Measurements from ENCODE around the gene C1orf226. TPM values are rescaled to one million over a fixed set of nuclear protein-coding genes. Genes with fewer than 3 reads are reported as not detected.

C1orf226 gene
- total RNA-seq, 1 donor from 2014 or later, result not detected

DNA sequence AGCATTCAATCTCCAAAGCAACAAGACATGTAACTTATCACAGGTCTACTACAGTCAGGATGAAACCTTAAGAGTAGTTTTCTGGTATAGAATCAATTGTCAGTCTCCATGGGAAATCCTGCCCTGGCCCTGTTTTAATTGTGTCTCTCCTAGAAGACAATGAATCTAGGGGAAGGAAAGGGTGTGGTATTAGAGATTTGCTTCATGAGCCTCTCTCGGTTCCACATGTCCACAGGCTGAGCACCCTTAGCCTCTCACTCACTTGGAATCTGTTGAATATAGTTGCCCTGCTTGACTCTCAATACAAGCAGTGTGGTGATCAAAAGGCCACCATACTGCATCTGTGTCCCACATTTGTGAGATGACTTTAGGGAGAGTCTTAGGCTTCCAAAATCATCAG lies 22.6 kb upstream of the C1orf226 start:
- Mint-ChIP-seq H3K4me1 (ENCODE audit: low read depth) (no peaks in the 10 kb centered on the region), H3K9me3 (no peaks in the 10 kb centered on the region), H3K4me3 (no peak overlapping the region), H3K36me3 (ENCODE audit: low read depth) (no peaks in the 10 kb centered on the region), H3K27ac (no peak overlapping the region), H3K27me3 (ENCODE audit: insufficient read depth) (peaks cover 5% of the 10 kb centered on the region)
- no peak for DNase-seq (ENCODE audit: low spot score)
- intact Hi-C loops (cut with micrococcal nuclease), result loop anchor here (5.0 kb wide), 1 partner anchor 488 kb away; no protein-coding TSS in a partner anchor

GRCh38 chr1:162359523-162360236 lies 21.8 kb upstream of the C1orf226 start:
- no peak overlapping the region for H3K4me3 Mint-ChIP-seq
- no peaks in the 10 kb centered on the region for H3K9me3 Mint-ChIP-seq
- DNase-seq (ENCODE audit: low spot score), result no peak
- peaks cover 5% of the 10 kb centered on the region for H3K27me3 Mint-ChIP-seq (ENCODE audit: insufficient read depth)
- H3K4me1 Mint-ChIP-seq (ENCODE audit: low read depth), result no peaks in the 10 kb centered on the region
- intact Hi-C loops (cut with micrococcal nuclease), result loop anchor here (5.0 kb wide), 1 partner anchor 488 kb away; no protein-coding TSS in a partner anchor
- H3K27ac Mint-ChIP-seq, result no peak overlapping the region
- no peaks in the 10 kb centered on the region for H3K36me3 Mint-ChIP-seq (ENCODE audit: low read depth)

GRCh38 chr1:162360237-162360873 lies 21.2 kb upstream of the C1orf226 start:
- H3K9me3 Mint-ChIP-seq, result no peaks in the 10 kb centered on the region
- H3K27me3 Mint-ChIP-seq (ENCODE audit: insufficient read depth), result peaks cover 5% of the 10 kb centered on the region
- DNase-seq (ENCODE audit: low spot score), result no peak
- H3K27ac Mint-ChIP-seq, result no peak overlapping the region
- no peak overlapping the region for H3K4me3 Mint-ChIP-seq
- H3K4me1 Mint-ChIP-seq (ENCODE audit: low read depth), result no peaks in the 10 kb centered on the region
- intact Hi-C loops (cut with micrococcal nuclease), result no loop called here
- H3K36me3 Mint-ChIP-seq (ENCODE audit: low read depth), result no peaks in the 10 kb centered on the region

GRCh38 chr1:162360874-162361260 lies 20.7 kb upstream of the C1orf226 start:
- no peaks in the 10 kb centered on the region for H3K4me1 Mint-ChIP-seq (ENCODE audit: low read depth)
- no peak overlapping the region for H3K4me3 Mint-ChIP-seq
- no peaks in the 10 kb centered on the region for H3K36me3 Mint-ChIP-seq (ENCODE audit: low read depth)
- no peak overlapping the region for H3K27ac Mint-ChIP-seq
- no peak for DNase-seq (ENCODE audit: low spot score)
- peaks cover 5% of the 10 kb centered on the region for H3K27me3 Mint-ChIP-seq (ENCODE audit: insufficient read depth)
- intact Hi-C loops (cut with micrococcal nuclease), result no loop called here
- H3K9me3 Mint-ChIP-seq, result no peaks in the 10 kb centered on the region

DNA sequence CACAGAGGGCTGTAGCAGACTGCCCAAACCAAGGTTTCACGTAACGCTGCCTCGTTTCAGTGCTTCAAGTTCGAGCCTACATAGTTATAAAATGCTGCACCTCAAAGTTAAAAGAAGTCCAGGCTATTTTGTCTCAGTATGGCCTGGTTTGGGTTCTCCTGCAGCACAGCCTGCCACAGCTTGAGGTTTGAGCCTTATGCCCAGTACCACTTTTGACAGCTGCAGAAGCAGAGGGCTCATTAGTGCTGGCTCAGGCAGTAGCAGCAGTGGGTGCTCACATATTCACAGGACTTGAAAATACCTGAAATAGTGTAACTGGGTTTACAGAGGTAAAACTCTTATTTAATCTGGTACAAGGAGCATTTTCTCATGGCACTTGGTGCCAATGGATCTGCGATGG lies 20.2 kb upstream of the C1orf226 start:
- no peaks in the 10 kb centered on the region for H3K36me3 Mint-ChIP-seq (ENCODE audit: low read depth)
- H3K27me3 Mint-ChIP-seq (ENCODE audit: insufficient read depth), result peaks cover 5% of the 10 kb centered on the region
- H3K4me3 Mint-ChIP-seq, result no peak overlapping the region
- intact Hi-C loops (cut with micrococcal nuclease), result no loop called here
- no peaks in the 10 kb centered on the region for H3K4me1 Mint-ChIP-seq (ENCODE audit: low read depth)
- no peaks in the 10 kb centered on the region for H3K9me3 Mint-ChIP-seq
- DNase-seq (ENCODE audit: low spot score), result no peak
- no peak overlapping the region for H3K27ac Mint-ChIP-seq

DNA sequence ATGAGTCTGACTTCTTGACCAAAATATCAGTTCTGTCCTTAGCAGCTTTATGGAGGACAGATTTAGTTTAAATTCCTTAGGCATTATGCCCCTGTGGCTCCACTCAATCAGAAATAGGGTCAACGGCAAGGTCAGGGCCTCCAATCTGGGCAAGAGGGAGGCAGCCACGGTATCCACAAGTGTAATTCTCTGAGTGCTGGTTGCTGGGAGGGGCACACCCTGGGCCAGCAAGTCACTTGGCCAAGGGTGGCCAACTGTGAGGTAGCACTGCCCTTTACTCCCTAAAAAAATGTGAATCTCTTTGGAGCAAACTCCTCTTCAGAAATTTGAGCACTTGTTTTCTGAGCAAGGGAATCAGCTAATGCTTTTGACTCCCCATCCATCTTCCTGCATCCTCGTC lies 17.7 kb upstream of the C1orf226 start:
- Mint-ChIP-seq H3K4me1 (ENCODE audit: low read depth) (no peaks in the 10 kb centered on the region), H3K9me3 (no peaks in the 10 kb centered on the region), H3K27me3 (ENCODE audit: insufficient read depth) (peaks cover 2% of the 10 kb centered on the region), H3K36me3 (ENCODE audit: low read depth) (no peaks in the 10 kb centered on the region), H3K4me3 (no peak overlapping the region), H3K27ac (no peak overlapping the region)
- intact Hi-C loops (cut with micrococcal nuclease), result no loop called here
- no peak for DNase-seq (ENCODE audit: low spot score)

GRCh38 chr1:162364498-162364897 lies 17.0 kb upstream of the C1orf226 start:
- Mint-ChIP-seq H3K27me3 (ENCODE audit: insufficient read depth) (no peaks in the 10 kb centered on the region), H3K4me1 (ENCODE audit: low read depth) (no peaks in the 10 kb centered on the region), H3K9me3 (no peaks in the 10 kb centered on the region), H3K27ac (no peak overlapping the region), H3K36me3 (ENCODE audit: low read depth) (no peaks in the 10 kb centered on the region), H3K4me3 (no peak overlapping the region)
- intact Hi-C loops (cut with micrococcal nuclease), result no loop called here
- no peak for DNase-seq (ENCODE audit: low spot score)

DNA sequence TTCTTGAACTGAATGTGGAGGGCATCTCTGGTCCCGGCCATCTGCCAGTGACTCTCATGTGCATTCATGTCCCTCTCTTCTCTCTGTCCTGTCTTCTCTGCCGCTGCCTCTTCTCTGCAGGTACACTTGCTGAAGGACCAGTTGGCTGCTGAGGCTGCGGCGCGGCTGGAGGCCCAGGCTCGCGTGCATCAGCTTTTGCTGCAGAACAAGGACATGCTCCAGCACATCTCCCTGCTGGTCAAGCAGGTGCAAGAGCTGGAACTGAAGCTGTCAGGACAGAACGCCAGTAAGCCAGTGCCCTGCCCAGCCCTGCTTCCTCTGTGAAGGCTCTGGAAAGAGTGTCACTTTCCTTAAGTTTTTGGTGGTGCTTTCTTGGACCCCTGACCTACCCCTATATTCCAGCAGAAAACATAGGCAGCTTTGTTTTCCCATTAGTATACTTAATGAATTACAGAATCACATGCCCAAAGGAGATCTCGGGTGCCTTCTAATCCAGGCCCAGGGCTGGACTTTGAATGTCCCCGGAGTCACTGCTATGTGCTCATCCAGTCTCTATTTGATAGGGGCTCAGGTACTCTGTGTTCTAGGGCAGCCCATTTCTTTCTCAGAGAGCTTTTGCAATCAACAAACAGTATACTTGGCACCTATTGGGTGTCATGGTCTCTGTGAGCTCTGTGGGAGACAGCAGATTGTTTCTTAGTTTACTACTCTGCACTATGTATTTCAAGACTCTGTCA lies 16.1 kb upstream of the C1orf226 start:
- Mint-ChIP-seq H3K27me3 (ENCODE audit: insufficient read depth) (no peaks in the 10 kb centered on the region), H3K4me1 (ENCODE audit: low read depth) (no peaks in the 10 kb centered on the region), H3K36me3 (ENCODE audit: low read depth) (no peaks in the 10 kb centered on the region), H3K9me3 (no peaks in the 10 kb centered on the region), H3K27ac (no peak overlapping the region), H3K4me3 (no peak overlapping the region)
- intact Hi-C loops (cut with micrococcal nuclease), result no loop called here
- DNase-seq (ENCODE audit: low spot score), result no peak

DNA sequence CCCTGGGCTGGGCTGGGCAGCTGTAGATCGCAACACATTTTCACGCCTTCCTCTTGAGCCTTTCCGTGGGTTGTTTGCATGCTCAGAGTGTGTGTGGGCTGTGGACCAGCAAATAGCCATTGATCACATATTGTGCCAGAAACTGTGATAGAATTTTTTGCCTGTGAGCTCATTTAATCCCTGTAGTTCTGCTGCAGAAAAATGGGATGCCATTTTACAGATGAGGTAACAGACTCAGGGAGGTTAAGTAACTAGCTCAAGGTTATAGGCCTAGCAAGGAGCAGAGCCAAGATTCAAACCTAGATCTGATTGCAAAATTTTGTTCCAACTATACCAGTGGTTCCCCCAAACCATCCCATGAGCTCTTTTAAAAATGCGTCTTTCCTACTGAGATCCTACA lies 15.4 kb upstream of the C1orf226 start:
- intact Hi-C loops (cut with micrococcal nuclease), result no loop called here
- no peak for DNase-seq (ENCODE audit: low spot score)
- Mint-ChIP-seq H3K9me3 (no peaks in the 10 kb centered on the region), H3K4me3 (no peak overlapping the region), H3K4me1 (ENCODE audit: low read depth) (no peaks in the 10 kb centered on the region), H3K27me3 (ENCODE audit: insufficient read depth) (no peaks in the 10 kb centered on the region), H3K36me3 (ENCODE audit: low read depth) (no peaks in the 10 kb centered on the region), H3K27ac (no peak overlapping the region)

DNA sequence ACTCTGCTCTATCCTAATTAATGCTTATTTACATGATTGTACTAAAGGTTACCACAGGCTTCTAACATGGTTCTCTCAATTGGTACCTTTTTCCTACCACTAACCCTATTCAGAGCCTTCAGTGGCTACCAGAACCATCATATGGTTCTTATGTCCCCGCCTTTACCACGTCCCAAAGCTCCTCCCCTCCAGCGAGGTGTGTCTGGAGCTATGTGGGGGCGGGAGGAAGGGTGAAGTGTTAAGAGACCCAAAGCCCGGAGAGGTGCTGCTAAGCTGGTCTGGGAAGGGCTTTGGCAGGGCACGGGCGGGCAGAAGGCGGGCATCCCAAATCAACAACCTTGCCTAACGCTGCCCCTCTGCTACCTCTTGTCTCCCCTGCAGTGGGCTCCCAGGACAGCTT lies 14.9 kb upstream of the C1orf226 start:
- H3K4me1 Mint-ChIP-seq (ENCODE audit: low read depth), result no peaks in the 10 kb centered on the region
- H3K9me3 Mint-ChIP-seq, result no peaks in the 10 kb centered on the region
- DNase-seq (ENCODE audit: low spot score), result no peak
- H3K36me3 Mint-ChIP-seq (ENCODE audit: low read depth), result no peaks in the 10 kb centered on the region
- H3K4me3 Mint-ChIP-seq, result no peak overlapping the region
- no peaks in the 10 kb centered on the region for H3K27me3 Mint-ChIP-seq (ENCODE audit: insufficient read depth)
- no peak overlapping the region for H3K27ac Mint-ChIP-seq
- intact Hi-C loops (cut with micrococcal nuclease), result no loop called here

DNA sequence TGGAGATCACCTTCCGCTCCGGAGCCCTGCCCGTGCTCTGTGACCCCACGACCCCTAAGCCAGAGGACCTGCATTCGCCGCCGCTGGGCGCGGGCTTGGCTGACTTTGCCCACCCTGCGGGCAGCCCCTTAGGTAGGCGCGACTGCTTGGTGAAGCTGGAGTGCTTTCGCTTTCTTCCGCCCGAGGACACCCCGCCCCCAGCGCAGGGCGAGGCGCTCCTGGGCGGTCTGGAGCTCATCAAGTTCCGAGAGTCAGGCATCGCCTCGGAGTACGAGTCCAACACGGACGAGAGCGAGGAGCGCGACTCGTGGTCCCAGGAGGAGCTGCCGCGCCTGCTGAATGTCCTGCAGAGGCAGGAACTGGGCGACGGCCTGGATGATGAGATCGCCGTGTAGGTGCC lies 14.5 kb upstream of the C1orf226 start:
- H3K9me3 Mint-ChIP-seq, result no peaks in the 10 kb centered on the region
- intact Hi-C loops (cut with micrococcal nuclease), result no loop called here
- H3K36me3 Mint-ChIP-seq (ENCODE audit: low read depth), result no peaks in the 10 kb centered on the region
- no peak overlapping the region for H3K4me3 Mint-ChIP-seq
- no peak for DNase-seq (ENCODE audit: low spot score)
- no peaks in the 10 kb centered on the region for H3K27me3 Mint-ChIP-seq (ENCODE audit: insufficient read depth)
- no peak overlapping the region for H3K27ac Mint-ChIP-seq
- H3K4me1 Mint-ChIP-seq (ENCODE audit: low read depth), result no peaks in the 10 kb centered on the region

GRCh38 chr1:162367772-162368171 lies 13.8 kb upstream of the C1orf226 start:
- Mint-ChIP-seq H3K27ac (no peak overlapping the region), H3K4me1 (ENCODE audit: low read depth) (no peaks in the 10 kb centered on the region)

GRCh38 chr1:162368451-162368850 lies 13.1 kb upstream of the C1orf226 start:
- H3K27ac Mint-ChIP-seq, result no peak overlapping the region
- no peak overlapping the region for H3K4me3 Mint-ChIP-seq
- no peaks in the 10 kb centered on the region for H3K4me1 Mint-ChIP-seq (ENCODE audit: low read depth)
- no peaks in the 10 kb centered on the region for H3K9me3 Mint-ChIP-seq
- H3K27me3 Mint-ChIP-seq (ENCODE audit: insufficient read depth), result no peaks in the 10 kb centered on the region
- no peak for DNase-seq (ENCODE audit: low spot score)
- no peaks in the 10 kb centered on the region for H3K36me3 Mint-ChIP-seq (ENCODE audit: low read depth)
- intact Hi-C loops (cut with micrococcal nuclease), result no loop called here

More at GRCh38 chr1:162367772-162368171, 13.8 kb upstream of the C1orf226 start:
- H3K36me3 Mint-ChIP-seq (ENCODE audit: low read depth), result no peaks in the 10 kb centered on the region
- intact Hi-C loops (cut with micrococcal nuclease), result no loop called here
- H3K4me3 Mint-ChIP-seq, result no peak overlapping the region
- DNase-seq (ENCODE audit: low spot score), result no peak
- H3K9me3 Mint-ChIP-seq, result no peaks in the 10 kb centered on the region
- H3K27me3 Mint-ChIP-seq (ENCODE audit: insufficient read depth), result no peaks in the 10 kb centered on the region

All from activated T-helper 1 cell treated with anti-CD3 and anti-CD28 coated beads, Interleukin-12 subunit alpha, Interleukin-12 subunit beta, Interleukin-2, Interleukin-4 antibody, amounts not matched to agents 30 ng/mL and 10 ng/mL and 1 ng/mL, durations not matched to agents 14 hours and 24 hours and 36 hours (primary cell).